H1 (cell line): Measurements from ENCODE around the gene KCNQ1. TPM values are rescaled to one million over a fixed set of nuclear protein-coding genes. Genes with fewer than 3 reads are reported as not detected.

Experiments
- CTCF ChIA-PET: fragments of 300-600 bp; sonication (Branson Sonifier 250); formaldehyde crosslinking; loops from one replicate; lab custom pipeline; 2021; ENCODE audit not compliant: partially characterized antibody; lab: Charles Lee
- POLR2A ChIA-PET: fragments of 300-600 bp; sonication (Branson Sonifier 250); formaldehyde crosslinking; loops from one replicate; lab custom pipeline; 2021; ENCODE audit warnings: inconsistent platforms; ENCODE audit not compliant: partially characterized antibody; lab: Charles Lee
- DNase-seq, 2 experiments: peaks; one replicate each; pipeline versions ENCODE4 v3.0.0 to v3.0.0-alpha.2; 2010 to 2022; ENCODE audit warnings: low spot score in 2 of 2, low read depth in 1 of 2, mixed read lengths in 1 of 2
- FAIRE-seq: peaks from 2 replicates; lab custom pipeline; 2011; peaks lifted over from hg19 to GRCh38; lab: Jason Lieb, UNC
- H2AFZ ChIP-seq: 2 replicates; pipeline ENCODE4 v1.8.1; 2012; ENCODE audit warnings: low read length, inconsistent platforms
- H2AK5ac ChIP-seq: 2 replicates; pipeline ENCODE4 v1.6.1; 2013; ENCODE audit warnings: low read depth, low read length
- H2BK120ac ChIP-seq: replicated peaks from 2 replicates; pipeline ENCODE3; 2013; ENCODE audit warnings: low read depth, low read length, inconsistent platforms
- H2BK12ac ChIP-seq: 2 replicates; pipeline ENCODE4 v1.6.1; 2013; ENCODE audit warnings: low read depth, low read length
- H2BK15ac ChIP-seq: 2 replicates; pipeline ENCODE4 v1.6.1; 2013; ENCODE audit warnings: low read length
- H2BK20ac ChIP-seq: 2 replicates; pipeline ENCODE4 v1.6.1; 2013; ENCODE audit warnings: low read length
- H2BK5ac ChIP-seq: 2 replicates; pipeline ENCODE4 v1.6.1; 2013; ENCODE audit warnings: low read depth, low read length
- H3K14ac ChIP-seq: 2 replicates; pipeline ENCODE4 v1.6.1; 2013; ENCODE audit warnings: inconsistent platforms; ENCODE audit not compliant: insufficient read length
- H3K18ac ChIP-seq: 2 replicates; pipeline ENCODE4 v1.6.1; 2013; ENCODE audit warnings: low read length; ENCODE audit errors: extremely low read depth
- H3K23ac ChIP-seq: 2 replicates; pipeline ENCODE4 v1.6.1; 2013; ENCODE audit warnings: inconsistent platforms; ENCODE audit not compliant: insufficient read length
- H3K23me2 ChIP-seq: 2 replicates; pipeline ENCODE4 v1.6.1; 2013; ENCODE audit warnings: low read depth, low read length
- H3K27ac ChIP-seq: 2 replicates; pipeline ENCODE4 v1.6.1; 2011; ENCODE audit warnings: low read depth, low read length, inconsistent platforms
- H3K27me3 ChIP-seq, 4 experiments: replicated peaks in 1 of 4; 1 replicate in 1 of 4; 2 replicates in 3 of 4; pipeline versions ENCODE4 v1.6.1 to v1.8.1; 2011 to 2013; ENCODE audit warnings: low read length in 3 of 4, mild to moderate bottlenecking in 3 of 4, inconsistent platforms in 2 of 4, mixed read lengths in 2 of 4, moderate library complexity in 1 of 4; ENCODE audit not compliant: control insufficient read depth in 3 of 4, insufficient read depth in 3 of 4; ENCODE audit errors: extremely low read depth in 1 of 4
- H3K36me3 ChIP-seq, 4 experiments: 2 replicates each; pipeline versions ENCODE4 v1.6.1 to v1.8.1; 2011 to 2013; ENCODE audit warnings: mild to moderate bottlenecking in 4 of 4, low read length in 3 of 4, moderate library complexity in 2 of 4, control low read depth in 1 of 4, inconsistent platforms in 1 of 4; ENCODE audit not compliant: insufficient read depth in 4 of 4, control insufficient read depth in 2 of 4
- H3K4ac ChIP-seq: replicated peaks from 2 replicates; pipeline ENCODE3; 2013; ENCODE audit warnings: low read length, low read depth, mixed read lengths, inconsistent platforms; ENCODE audit not compliant: insufficient read length
- H3K4me1 ChIP-seq, 4 experiments: replicated peaks in 1 of 4; 1 replicate in 1 of 4; 2 replicates in 3 of 4; pipeline versions ENCODE4 v1.6.1 to v1.8.1; 2011 to 2013; ENCODE audit warnings: low read length in 3 of 4, inconsistent platforms in 2 of 4, mixed read lengths in 1 of 4; ENCODE audit not compliant: insufficient read depth in 4 of 4, control insufficient read depth in 3 of 4
- H3K4me2 ChIP-seq, 2 experiments: 2 replicates each; pipeline versions ENCODE4 v1.6.1 to v1.8.1; 2011 to 2013; ENCODE audit warnings: low read depth in 2 of 2, low read length in 2 of 2, control low read depth in 1 of 2, inconsistent platforms in 1 of 2, mild to moderate bottlenecking in 1 of 2; ENCODE audit not compliant: insufficient read depth in 1 of 2
- H3K4me3 ChIP-seq, 4 experiments: fragments of 200-600, 300-600 bp in 1 of 4; sonication (generic), shearing (Covaris generic), sonication (Bioruptor Twin) in 1 of 4; 2 replicates each; pipeline versions ENCODE4 v1.5.1 to v1.8.1; 2011 to 2016; ENCODE audit warnings: low read length in 4 of 4, low read depth in 3 of 4, control low read depth in 2 of 4, inconsistent platforms in 2 of 4, mild to moderate bottlenecking in 2 of 4, mixed read lengths in 1 of 4, moderate library complexity in 1 of 4; ENCODE audit not compliant: insufficient read depth in 2 of 4; ENCODE audit errors: extremely low read depth in 1 of 4
- H3K56ac ChIP-seq: replicated peaks from 2 replicates; pipeline ENCODE3; 2013; ENCODE audit warnings: low read depth, mild to moderate bottlenecking, mixed read lengths, low read length, inconsistent platforms; ENCODE audit not compliant: insufficient read length
- H3K79me1 ChIP-seq: 2 replicates; pipeline ENCODE4 v1.6.1; 2013; ENCODE audit warnings: low read depth, low read length, control low read depth
- H3K79me2 ChIP-seq, 2 experiments: 2 replicates each; pipeline versions ENCODE4 v1.6.1 to v1.8.1; 2012 to 2013; ENCODE audit warnings: low read length in 2 of 2, mild to moderate bottlenecking in 2 of 2, inconsistent platforms in 1 of 2; ENCODE audit not compliant: insufficient read depth in 2 of 2, control insufficient read depth in 1 of 2
- H3K9ac ChIP-seq, 4 experiments: replicated peaks in 1 of 4; 1 replicate in 1 of 4; 2 replicates in 3 of 4; pipeline versions ENCODE4 v1.6.1 to v1.8.1; 2011 to 2013; ENCODE audit warnings: low read depth in 3 of 4, low read length in 3 of 4, control low read depth in 2 of 4, mild to moderate bottlenecking in 2 of 4, moderate library complexity in 2 of 4, inconsistent platforms in 1 of 4; ENCODE audit errors: extremely low read depth in 1 of 4
- H3K9me3 ChIP-seq, 2 experiments: 2 replicates each; pipeline versions ENCODE4 v1.6.1 to v1.8.1; 2012 to 2013; ENCODE audit warnings: mild to moderate bottlenecking in 2 of 2, moderate library complexity in 2 of 2, control low read depth in 1 of 2, inconsistent platforms in 1 of 2, low read depth in 1 of 2, low read length in 1 of 2, mixed read lengths in 1 of 2; ENCODE audit not compliant: insufficient read depth in 2 of 2
- H4K20me1 ChIP-seq, 2 experiments: replicated peaks in 1 of 2; 2 replicates each; pipeline versions ENCODE3 to v1.8.1; 2011 to 2013; ENCODE audit warnings: inconsistent platforms in 2 of 2, low read length in 2 of 2, mild to moderate bottlenecking in 1 of 2; ENCODE audit not compliant: insufficient read depth in 2 of 2, control insufficient read depth in 1 of 2
- H4K5ac ChIP-seq: 2 replicates; pipeline ENCODE4 v1.6.1; 2013; ENCODE audit warnings: low read length, low read depth, mixed read lengths, inconsistent platforms; ENCODE audit not compliant: insufficient read length
- H4K8ac ChIP-seq: 2 replicates; pipeline ENCODE4 v1.8.0; 2013; ENCODE audit warnings: mild to moderate bottlenecking, moderate library complexity, low read length, inconsistent platforms; ENCODE audit not compliant: insufficient read depth; ENCODE audit errors: extremely low read depth
- H4K91ac ChIP-seq: replicated peaks from 2 replicates; pipeline ENCODE3; 2013; ENCODE audit warnings: low read length, mixed read lengths, inconsistent platforms; ENCODE audit not compliant: insufficient read length
- BACH1 ChIP-seq: IDR thresholded peaks from 2 replicates; pipeline ENCODE4 v1.6.1; 2012; ENCODE audit warnings: low read length, improper control_type of control experiment
- EZH2 ChIP-seq: fragments of 200-600 bp; sonication (generic); IDR thresholded peaks from 2 replicates; pipeline ENCODE4 v1.7.1; 2012; ENCODE audit warnings: low read depth, mild to moderate bottlenecking, moderate library complexity, low read length, inconsistent platforms; ENCODE audit not compliant: severe bottlenecking
- GABPA ChIP-seq: IDR thresholded peaks from 2 replicates; pipeline ENCODE4 v1.6.1; 2011; ENCODE audit warnings: mild to moderate bottlenecking, low read length, moderate library complexity, borderline replicate concordance; ENCODE audit not compliant: insufficient read depth
- HDAC2 ChIP-seq, 2 experiments: fragments of 300-600 bp in 1 of 2; sonication (generic) in 1 of 2; IDR thresholded peaks; 2 replicates each; pipeline ENCODE4 v1.6.1; 2011 to 2012; ENCODE audit warnings: low read depth in 2 of 2, low read length in 2 of 2, mild to moderate bottlenecking in 2 of 2, moderate library complexity in 2 of 2, borderline replicate concordance in 1 of 2, inconsistent platforms in 1 of 2
- RAD21 ChIP-seq, 2 experiments: IDR thresholded peaks in 1 of 2; conservative IDR thresholded peaks in 1 of 2; 2 replicates each; pipeline ENCODE4 v1.6.1; 2011; ENCODE audit warnings: low read depth in 2 of 2, low read length in 2 of 2, improper control_type of control experiment in 1 of 2, inconsistent platforms in 1 of 2, mild to moderate bottlenecking in 1 of 2, moderate library complexity in 1 of 2
- RNF2 ChIP-seq: fragments of 200-900, 300-1000 bp; sonication (generic); IDR thresholded peaks from 2 replicates; pipeline ENCODE4 v1.7.1; 2016; ENCODE audit warnings: borderline replicate concordance, low read depth, mild to moderate bottlenecking, antibody characterized with exemption, low read length; ENCODE audit not compliant: poor library complexity, severe bottlenecking; ENCODE audit errors: missing control alignments
- SAP30 ChIP-seq: fragments of 300-600 bp; sonication (generic); IDR thresholded peaks from 2 replicates; pipeline ENCODE4 v1.7.1; 2012; ENCODE audit warnings: low read length, moderate library complexity, mild to moderate bottlenecking, inconsistent platforms; ENCODE audit not compliant: insufficient read depth, insufficient replicate concordance
- SIRT6 ChIP-seq: IDR thresholded peaks from one replicate; pipeline ENCODE4 v1.7.1; 2012; ENCODE audit warnings: low read length, inconsistent platforms
- TAF7 ChIP-seq: optimal IDR thresholded peaks from 2 replicates; pipeline ENCODE3; 2011; ENCODE audit warnings: low read depth, mild to moderate bottlenecking, inconsistent platforms, low read length, moderate library complexity, borderline replicate concordance
- TEAD4 ChIP-seq: IDR thresholded peaks from 2 replicates; pipeline ENCODE4 v1.6.1; 2012; ENCODE audit warnings: low read depth, low read length, inconsistent platforms, mixed read lengths
- WGBS, 2 experiments: shearing (Covaris generic) in 1 of 2; methylation state at CpG; one replicate each; pipeline versions ENCODE4 v1.1.6 to v1.1.7; 2013 to 2015; ENCODE audit warnings: low lambda C conversion rate in 2 of 2, mixed read lengths in 2 of 2, inconsistent platforms in 1 of 2, low coverage in 1 of 2, missing lambda C conversion rate in 1 of 2; ENCODE audit not compliant: insufficient replicate concordance in 2 of 2, insufficient coverage in 1 of 2, insufficient read length in 1 of 2; ENCODE audit errors: extremely low coverage in 1 of 2, missing lambda C conversion rate in 1 of 2; 5-methylcytosine and 5-hydroxymethylcytosine counted together
- polyA plus RNA-seq, 7 experiments: library from polyadenylated mRNA; depleted of rRNA in 3 of 7; stranded (reverse) in 5 of 7; unstranded in 2 of 7; fragments of >200 nt in 5 of 7; fragments of 200-250 nt in 2 of 7; gene quantifications; 1 replicate in 5 of 7; 2 replicates in 1 of 7; 4 replicates in 1 of 7; pipeline versions ENCODE4 v1.2.1 to v1.2.3, GENCODE V29; 2011 to 2013; ENCODE audit warnings: missing spikeins in 2 of 7, mixed read lengths in 2 of 7
- total RNA-seq: library from RNA; stranded (reverse); fragmentation: NEBNext Ultra II Directional; extraction: Animal tissue kit (Norgen Biotek cat#: 25700); gene quantifications from 2 replicates; pipeline ENCODE4 v1.2.1, GENCODE V29; 2021
- TF ChIP-seq, protein P1 (sequence below): IDR thresholded peaks from 2 replicates; pipeline ENCODE4 v1.6.1; 2012; ENCODE audit warnings: low read length, inconsistent platforms

Gene KCNQ1
- total and polyA plus RNA-seq, 2 of the 8 experiments (the other 6 are each of a cell fraction or from before 2014, with no cell fraction given), result 1.9 to 2.0 TPM

DNA sequence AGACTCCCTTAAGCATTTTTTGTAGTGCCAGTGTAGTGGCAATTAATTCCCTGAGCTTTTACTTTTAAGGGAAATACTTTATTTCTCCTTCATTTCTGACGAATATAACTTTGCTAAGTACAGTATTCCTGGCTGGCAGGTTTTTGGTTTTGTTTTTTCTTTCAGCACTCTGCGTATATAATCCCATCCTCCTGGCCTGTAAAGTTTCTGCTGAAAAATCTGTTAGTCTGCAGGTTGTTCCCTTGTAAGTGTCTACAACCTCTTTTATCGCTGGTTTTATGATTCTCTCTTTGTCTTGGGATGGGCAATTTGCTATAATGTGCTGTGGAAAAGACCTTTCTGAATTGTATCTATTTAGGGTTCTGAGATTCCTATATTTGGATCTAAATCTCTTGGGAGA lies 198.9 kb downstream of the KCNQ1 start:
- Histone ChIP-seq H3K56ac (no peak overlapping the region), H4K5ac (no peak overlapping the region), H3K23ac (no peak overlapping the region), H3K36me3 (no peaks in the 10 kb centered on the region; a peak in 2 of 8 replicates), H3K18ac (no peak overlapping the region), H2BK5ac (no peak overlapping the region), H3K27ac (no peak overlapping the region), H2BK120ac (no peak overlapping the region), H2AK5ac (no peak overlapping the region), H2AFZ (no peak overlapping the region), H3K9ac (no peak overlapping the region), H3K9me3 (peaks cover 74 to 75% of the 10 kb centered on the region in 2 experiments), H3K4me1 (no peaks in the 10 kb centered on the region), H3K4ac (no peak overlapping the region), H3K14ac (no peak overlapping the region), H2BK12ac (no peak overlapping the region), H3K4me2 (no peak overlapping the region), H2BK15ac (no peak overlapping the region), H3K79me1 (no peaks in the 10 kb centered on the region), H3K4me3 (no peak overlapping the region), H4K8ac (no peak overlapping the region), H3K27me3 (peaks cover 0 to 30% (median 10%) of the 10 kb centered on the region in 4 experiments; a peak in 6 of 7 replicates), H2BK20ac (no peak overlapping the region), H4K20me1 (no peaks in the 10 kb centered on the region), H3K23me2 (no peaks in the 10 kb centered on the region), H3K79me2 (no peaks in the 10 kb centered on the region), H4K91ac (no peak overlapping the region)
- DNase-seq, result no peak
- ChIA-PET POLR2A (interaction anchor here (1.2 kb wide), 1 partner anchor 10 kb away, joined by 3 read pairs; no protein-coding TSS in a partner anchor), CTCF (no interaction called here)
- 83% methylated on average over 3 of the region's 3 CpGs; no CpG with 5 or more reads in 1 of the 2 experiments for WGBS, 2 experiments
- no peak for FAIRE-seq
- TF ChIP-seq TAF7 (no peak), TEAD4 (no peak), RNF2 (no peak), SAP30 (no peak), EZH2 (no peak), SIRT6 (no peak), RAD21 (IDR thresholded peaks at IDR 0.05 in 1 of 2, conservative IDR thresholded peaks at IDR 0.05 in 1 of 2; ENCODE audit: low read depth in 2 of 2, low read length in 2 of 2) (no peak), GABPA (no peak), HDAC2 (IDR thresholded peaks at IDR 0.05; ENCODE audit: borderline replicate concordance in 1 of 2, low read depth in 2 of 2, low read length in 2 of 2) (no peak), BACH1 (no peak)
- TF ChIP-seq, protein P1, sequence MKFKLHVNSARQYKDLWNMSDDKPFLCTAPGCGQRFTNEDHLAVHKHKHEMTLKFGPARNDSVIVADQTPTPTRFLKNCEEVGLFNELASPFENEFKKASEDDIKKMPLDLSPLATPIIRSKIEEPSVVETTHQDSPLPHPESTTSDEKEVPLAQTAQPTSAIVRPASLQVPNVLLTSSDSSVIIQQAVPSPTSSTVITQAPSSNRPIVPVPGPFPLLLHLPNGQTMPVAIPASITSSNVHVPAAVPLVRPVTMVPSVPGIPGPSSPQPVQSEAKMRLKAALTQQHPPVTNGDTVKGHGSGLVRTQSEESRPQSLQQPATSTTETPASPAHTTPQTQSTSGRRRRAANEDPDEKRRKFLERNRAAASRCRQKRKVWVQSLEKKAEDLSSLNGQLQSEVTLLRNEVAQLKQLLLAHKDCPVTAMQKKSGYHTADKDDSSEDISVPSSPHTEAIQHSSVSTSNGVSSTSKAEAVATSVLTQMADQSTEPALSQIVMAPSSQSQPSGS, result no peak
